ENCODE measurements around the gene HNRNPH2. TPM values are rescaled to one million over a fixed set of nuclear protein-coding genes. Genes with fewer than 3 reads are reported as not detected.

HNRNPH2 gene
- total and polyA plus RNA-seq, 7 donors: 43.7 to 101 (median 62.8) TPM

DNA sequence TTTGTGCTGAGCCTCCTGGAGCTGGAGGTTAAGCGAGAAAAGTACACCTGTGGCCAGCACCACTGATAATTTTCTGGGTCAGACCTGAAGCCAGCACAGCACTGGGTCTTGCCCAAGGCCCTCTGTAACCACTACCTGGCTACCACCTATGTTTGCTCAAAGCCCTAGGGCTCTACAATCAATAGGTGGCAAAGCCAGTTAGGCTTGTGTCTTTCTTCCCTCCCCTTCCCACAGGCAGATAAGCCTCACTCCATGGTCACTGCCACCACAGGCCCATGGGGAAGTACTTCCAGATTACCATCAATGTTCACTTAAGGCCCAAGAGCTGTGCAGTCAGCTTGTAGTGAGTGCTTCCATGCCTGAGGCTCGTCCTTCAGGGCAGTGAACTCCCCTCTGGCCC is 42.1 kb downstream of the HNRNPH2 start:
- Histone ChIP-seq H3K4me1 (no peaks in the 10 kb centered on the region), H3K36me3 (ENCODE audit: insufficient read depth in 1 of 2, low read depth in 1 of 2) (no peaks in the 10 kb centered on the region), H3K4me3 (no peak overlapping the region), H3K9me3 (no peaks in the 10 kb centered on the region), H3K27me3 (ENCODE audit: insufficient read depth in 3 of 3, low read length in 2 of 3) (no peaks in the 10 kb centered on the region), H3K27ac (no peak overlapping the region)
- intact Hi-C loops (cut with DNase I): no loop called here
- 57 to 100% (median 93%) methylated on average over 2 of the region's 2 CpGs for WGBS, 3 donors
- no peak for DNase-seq
- TF ChIP-seq, protein P1, sequence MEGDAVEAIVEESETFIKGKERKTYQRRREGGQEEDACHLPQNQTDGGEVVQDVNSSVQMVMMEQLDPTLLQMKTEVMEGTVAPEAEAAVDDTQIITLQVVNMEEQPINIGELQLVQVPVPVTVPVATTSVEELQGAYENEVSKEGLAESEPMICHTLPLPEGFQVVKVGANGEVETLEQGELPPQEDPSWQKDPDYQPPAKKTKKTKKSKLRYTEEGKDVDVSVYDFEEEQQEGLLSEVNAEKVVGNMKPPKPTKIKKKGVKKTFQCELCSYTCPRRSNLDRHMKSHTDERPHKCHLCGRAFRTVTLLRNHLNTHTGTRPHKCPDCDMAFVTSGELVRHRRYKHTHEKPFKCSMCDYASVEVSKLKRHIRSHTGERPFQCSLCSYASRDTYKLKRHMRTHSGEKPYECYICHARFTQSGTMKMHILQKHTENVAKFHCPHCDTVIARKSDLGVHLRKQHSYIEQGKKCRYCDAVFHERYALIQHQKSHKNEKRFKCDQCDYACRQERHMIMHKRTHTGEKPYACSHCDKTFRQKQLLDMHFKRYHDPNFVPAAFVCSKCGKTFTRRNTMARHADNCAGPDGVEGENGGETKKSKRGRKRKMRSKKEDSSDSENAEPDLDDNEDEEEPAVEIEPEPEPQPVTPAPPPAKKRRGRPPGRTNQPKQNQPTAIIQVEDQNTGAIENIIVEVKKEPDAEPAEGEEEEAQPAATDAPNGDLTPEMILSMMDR (IDR thresholded peaks at IDR 0.05): no peak
- no peak for ATAC-seq

GRCh38 chrX:101450961-101451360 is 42.9 kb downstream of the HNRNPH2 start:
- no peaks in the 10 kb centered on the region for H3K36me3 ChIP-seq (ENCODE audit: insufficient read depth in 1 of 2, low read depth in 1 of 2)
- DNase-seq (peak in 1 of 2 donors; percentile 52), ATAC-seq (peak in 3 of 4 donors; percentile 56 to 92 (median 73))
- H3K4me3 ChIP-seq: no peak overlapping the region
- TF ChIP-seq, protein P1 (IDR thresholded peaks at IDR 0.05): no peak
- no peaks in the 10 kb centered on the region for H3K4me1 ChIP-seq
- no peak overlapping the region for H3K27ac ChIP-seq
- WGBS, 3 donors: 45 to 65% (median 50%) methylated on average over 2 of the region's 2 CpGs
- H3K9me3 ChIP-seq: no peaks in the 10 kb centered on the region
- intact Hi-C loops (cut with DNase I): no loop called here
- no peaks in the 10 kb centered on the region for H3K27me3 ChIP-seq (ENCODE audit: insufficient read depth in 3 of 3, low read length in 2 of 3)

DNA sequence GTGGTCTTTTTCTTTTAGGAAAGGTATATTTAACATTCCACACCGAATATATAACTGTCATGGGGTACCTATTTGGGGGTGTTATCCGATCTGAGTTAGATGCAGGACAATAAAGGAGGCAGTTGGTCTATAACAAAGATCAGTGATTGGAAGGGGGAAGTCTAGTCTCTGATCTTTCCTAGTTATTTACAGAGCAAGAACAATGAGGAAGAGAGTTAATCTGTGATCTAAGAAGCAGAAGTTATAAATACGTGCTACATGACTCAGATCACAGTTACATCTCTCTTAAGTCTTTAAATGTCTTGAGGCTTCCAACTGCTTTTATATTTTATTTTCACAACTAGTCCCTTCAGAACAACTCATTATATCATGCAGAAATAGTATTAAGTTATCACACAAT is 44.0 kb downstream of the HNRNPH2 start:
- no peak overlapping the region for H3K4me3 ChIP-seq
- no peaks in the 10 kb centered on the region for H3K36me3 ChIP-seq (ENCODE audit: insufficient read depth in 1 of 2, low read depth in 1 of 2)
- 68 to 92% (median 87%) methylated on average over 3 of the region's 3 CpGs for WGBS, 3 donors
- H3K9me3 ChIP-seq: no peaks in the 10 kb centered on the region
- H3K4me1 ChIP-seq: no peaks in the 10 kb centered on the region
- TF ChIP-seq, protein P1 (IDR thresholded peaks at IDR 0.05): no peak
- H3K27ac ChIP-seq: no peak overlapping the region
- ATAC-seq (no peak), DNase-seq (no peak)
- no peaks in the 10 kb centered on the region for H3K27me3 ChIP-seq (ENCODE audit: insufficient read depth in 3 of 3, low read length in 2 of 3)
- intact Hi-C loops (cut with DNase I): no loop called here

GRCh38 chrX:101460669-101461068 is 52.6 kb downstream of the HNRNPH2 start:
- 59 to 84% (median 81%) methylated on average over 1 of the region's 1 CpG for WGBS, 3 donors
- H3K4me1 ChIP-seq: no peaks in the 10 kb centered on the region
- H3K27ac ChIP-seq: no peak overlapping the region
- H3K27me3 ChIP-seq (ENCODE audit: insufficient read depth in 3 of 3, low read length in 2 of 3): no peaks in the 10 kb centered on the region
- intact Hi-C loops (cut with DNase I): no loop called here
- DNase-seq: no peak
- H3K36me3 ChIP-seq (ENCODE audit: insufficient read depth in 1 of 2, low read depth in 1 of 2): no peaks in the 10 kb centered on the region
- ATAC-seq: no peak
- H3K9me3 ChIP-seq: no peaks in the 10 kb centered on the region
- H3K4me3 ChIP-seq: no peak overlapping the region
- TF ChIP-seq, protein P1 (IDR thresholded peaks at IDR 0.05): no peak

DNA sequence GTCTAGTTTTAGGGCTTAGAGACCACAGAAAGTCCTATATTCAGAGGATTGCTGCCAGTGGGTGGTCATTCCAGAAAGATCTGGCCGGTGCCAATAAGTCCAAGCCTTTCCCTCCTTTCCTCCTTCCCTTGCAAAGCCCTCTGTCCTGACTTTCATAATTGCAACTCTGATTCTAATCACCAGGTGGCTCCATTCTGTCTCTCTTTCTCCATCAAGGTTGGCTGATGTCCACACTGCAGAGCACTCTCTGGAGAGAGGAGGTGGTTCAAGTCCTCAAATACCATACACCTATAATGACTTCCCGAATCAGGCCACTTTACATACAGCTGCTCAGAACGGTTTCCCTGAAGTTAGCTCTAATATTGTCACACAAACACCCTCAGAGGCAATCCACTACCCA is 54.9 kb downstream of the HNRNPH2 start:
- Histone ChIP-seq H3K9me3 (no peaks in the 10 kb centered on the region), H3K4me1 (no peaks in the 10 kb centered on the region), H3K27me3 (ENCODE audit: insufficient read depth in 3 of 3, low read length in 2 of 3) (no peaks in the 10 kb centered on the region), H3K36me3 (ENCODE audit: insufficient read depth in 1 of 2, low read depth in 1 of 2) (no peaks in the 10 kb centered on the region), H3K27ac (no peak overlapping the region), H3K4me3 (no peak overlapping the region)
- ATAC-seq: peak; percentile 47 to 66 (median 54)
- WGBS, 3 donors: 50 to 73% (median 69%) methylated on average over 3 of the region's 3 CpGs
- TF ChIP-seq, protein P1 (IDR thresholded peaks at IDR 0.05): peak; percentile 23
- intact Hi-C loops (cut with DNase I): no loop called here
- DNase-seq: no peak
